ENCODE results near the gene POU3F1. TPM values are rescaled to one million over a fixed set of nuclear protein-coding genes. Genes with fewer than 3 reads are reported as not detected.

Gene POU3F1
- total and polyA plus RNA-seq, 10 of the 15 experiments (the other 5 are each of a cell fraction or from before 2014, with no cell fraction given) = 0.04 to 0.53 (median 0.10) TPM; not detected in 3

DNA sequence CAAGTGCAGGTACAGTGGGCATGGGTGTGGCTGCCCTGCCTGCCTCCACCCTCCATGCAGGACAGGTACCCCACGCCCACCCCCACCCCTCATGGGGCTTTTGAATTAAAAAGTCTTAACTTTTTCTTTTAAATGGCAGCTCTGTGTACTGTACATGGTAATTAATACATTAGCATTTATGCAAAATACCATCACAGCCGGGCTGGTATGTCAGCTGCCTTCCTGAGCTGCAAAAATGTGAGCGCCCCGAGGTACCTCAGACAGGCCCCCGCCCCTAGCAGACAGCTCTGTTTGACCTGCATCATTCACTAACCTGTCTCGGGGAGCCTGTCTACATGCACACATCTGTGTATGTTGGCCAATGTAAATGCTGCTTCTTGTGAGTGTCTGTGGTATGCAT, 42.2 kb upstream of the POU3F1 start (continued):
- TF ChIP-seq ZBTB33 (IDR thresholded peaks at IDR 0.05) = no peak

DNA sequence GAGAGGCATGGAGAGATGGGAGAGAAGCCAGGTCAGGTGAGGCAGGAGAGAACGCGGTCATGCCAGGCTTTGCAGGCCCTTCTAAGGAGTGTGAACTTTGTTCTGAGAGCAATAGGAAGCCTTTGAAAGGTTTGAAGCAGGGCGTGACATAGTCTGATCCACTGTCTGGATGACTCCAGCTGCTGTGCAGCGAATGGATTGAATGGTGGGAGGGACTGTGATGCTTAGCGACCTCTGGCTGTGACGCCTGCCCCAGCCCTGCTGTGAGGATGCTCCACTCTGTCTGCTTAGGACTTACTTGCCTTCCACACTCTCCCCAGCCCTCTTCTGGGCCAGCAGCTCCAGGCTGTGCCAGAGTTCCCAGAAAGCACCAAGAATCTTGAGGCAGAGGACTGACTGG, 41.8 kb upstream of the POU3F1 start:
- RAD21 ChIA-PET (ENCODE audit: unreplicated experiment) = interaction anchor here (1.1 kb wide), 1 partner anchor 16 kb away, joined by 4 read pairs; no protein-coding TSS in a partner anchor
- FAIRE-seq (no peak), ATAC-seq (peak; percentile 37), DNase-seq (ENCODE audit: low read depth, low spot score) (no peak)
- Histone ChIP-seq H3K9ac (ENCODE audit: control insufficient read depth, insufficient read depth, low read length) (no peak overlapping the region), H3K27ac (ENCODE audit: control insufficient read depth, insufficient read depth) (no peak overlapping the region), H3K79me2 (ENCODE audit: control insufficient read depth, insufficient read depth, low read length) (no peaks in the 10 kb centered on the region), H2AFZ (ENCODE audit: control insufficient read depth, low read depth, low read length) (no peak overlapping the region), H3K4me1 (ENCODE audit: control insufficient read depth, insufficient read depth, low read length) (no peaks in the 10 kb centered on the region), H3K36me3 (ENCODE audit: control insufficient read depth in 2 of 2, insufficient read depth in 2 of 2, low read length in 1 of 2) (no peaks in the 10 kb centered on the region), H3K4me2 (ENCODE audit: control insufficient read depth, insufficient read depth) (no peak overlapping the region), H3K27me3 (replicated peaks in 1 of 2; ENCODE audit: control insufficient read depth in 2 of 2, insufficient read depth in 2 of 2, low read length in 1 of 2) (no peaks in the 10 kb centered on the region), H4K20me1 (ENCODE audit: control insufficient read depth, insufficient read depth) (no peaks in the 10 kb centered on the region), H3K9me3 (replicated peaks; ENCODE audit: control insufficient read depth, insufficient read depth, low read length) (no peaks in the 10 kb centered on the region), H3K4me3 (no peak overlapping the region)
- POLR2A ChIA-PET = no interaction called here
- intact Hi-C loops (cut with micrococcal nuclease; ENCODE audit: unreplicated experiment) = no loop called here
- SMC1A ChIA-PET (ENCODE audit: uncharacterized antibody, unreplicated experiment) = interaction anchor here (1.6 to 1.7 kb wide), 2 partner anchors 16 to 20 kb away, joined by 3 to 5 read pairs; no protein-coding TSS in a partner anchor
- CTCF ChIA-PET = interaction anchor here (0.9 to 3.5 kb wide), 3 partner anchors 17 to 499 kb away, joined by 3 to 10 read pairs (median 3); no protein-coding TSS in a partner anchor
- 59% methylated on average over 6 of the region's 6 CpGs for WGBS (ENCODE audit: insufficient coverage, insufficient replicate concordance, low lambda C conversion rate, missing lambda C conversion rate)
- in situ Hi-C loops (cut with MboI) = no loop called here
- BruUV-seq (replicated peaks) = no TSS peak
- TF ChIP-seq EED (IDR thresholded peaks at IDR 0.05; ENCODE audit: low read depth) (no peak), TARDBP (IDR thresholded peaks at IDR 0.05; ENCODE audit: borderline replicate concordance) (no peak), ZZZ3 (IDR thresholded peaks at IDR 0.05; ENCODE audit: control insufficient read depth, insufficient read length, low read depth) (no peak), CBX3 (IDR thresholded peaks at IDR 0.05; ENCODE audit: borderline replicate concordance, low read depth) (no peak), CTCF (IDR thresholded peaks at IDR 0.05 in 2 of 3, conservative IDR thresholded peaks at IDR 0.05 in 1 of 3; ENCODE audit: control insufficient read depth in 2 of 3, extremely low read depth in 1 of 3, insufficient read depth in 1 of 3, low read depth in 3 of 3, low read length in 3 of 3) (peak in 1 of 3 experiments; percentile 12; a peak in 1 of 6 replicates), IKZF2 (IDR thresholded peaks at IDR 0.05) (no peak), JUNB (IDR thresholded peaks at IDR 0.05) (no peak)

All from GM12878 (cell line).